ENCODE results near the gene ALDH3B2.

The ALDH3B2 gene

GRCh38 chr11:67662835-67663531 lies 11.4 kb downstream of the ALDH3B2 start:
- Histone ChIP-seq H3K27ac (ENCODE audit: extremely low read depth, low read depth, low read length) (no peak overlapping the region), H3K9me3 (ENCODE audit: control insufficient read depth, insufficient read depth, low read depth, low read length) (no peaks in the 10 kb centered on the region), H3K36me3 (ENCODE audit: control insufficient read depth in 2 of 2, insufficient read depth in 1 of 2, low read length in 2 of 2) (no peaks in the 10 kb centered on the region), H3K4me3 (ENCODE audit: low read depth, low read length) (no peak overlapping the region), H3K4me1 (ENCODE audit: control insufficient read depth, insufficient read depth, low read length) (no peaks in the 10 kb centered on the region)
- TF ChIP-seq GLI2 (tag by site-specific recombination; IDR thresholded peaks at IDR 0.05; ENCODE audit: borderline replicate concordance, low read depth) (no peak), ZNF621 (tag by site-specific recombination; IDR thresholded peaks at IDR 0.05) (no peak), YY2 (tag by site-specific recombination; IDR thresholded peaks at IDR 0.05) (no peak), MYNN (tag by site-specific recombination; IDR thresholded peaks at IDR 0.05; ENCODE audit: borderline replicate concordance) (no peak), ZFP37 (tag by site-specific recombination; IDR thresholded peaks at IDR 0.05) (no peak), ZNF18 (tag by site-specific recombination; IDR thresholded peaks at IDR 0.05) (no peak), SP3 (tag by site-specific recombination; IDR thresholded peaks at IDR 0.05) (no peak), KLF9 (tag by site-specific recombination; IDR thresholded peaks at IDR 0.05; ENCODE audit: low read depth) (no peak), BCL11B (tag by site-specific recombination; IDR thresholded peaks at IDR 0.05; ENCODE audit: low read depth) (no peak), PRDM1 (tag by site-specific recombination; IDR thresholded peaks at IDR 0.05) (no peak), ZNF560 (tag by site-specific recombination; IDR thresholded peaks at IDR 0.05; ENCODE audit: borderline replicate concordance) (no peak), ZNF26 (tag by site-specific recombination; IDR thresholded peaks at IDR 0.05) (no peak), ZNF426 (tag by site-specific recombination; IDR thresholded peaks at IDR 0.05) (no peak), ZNF302 (tag by site-specific recombination; IDR thresholded peaks at IDR 0.05; ENCODE audit: low read depth) (no peak)
- TF ChIP-seq, protein P1, sequence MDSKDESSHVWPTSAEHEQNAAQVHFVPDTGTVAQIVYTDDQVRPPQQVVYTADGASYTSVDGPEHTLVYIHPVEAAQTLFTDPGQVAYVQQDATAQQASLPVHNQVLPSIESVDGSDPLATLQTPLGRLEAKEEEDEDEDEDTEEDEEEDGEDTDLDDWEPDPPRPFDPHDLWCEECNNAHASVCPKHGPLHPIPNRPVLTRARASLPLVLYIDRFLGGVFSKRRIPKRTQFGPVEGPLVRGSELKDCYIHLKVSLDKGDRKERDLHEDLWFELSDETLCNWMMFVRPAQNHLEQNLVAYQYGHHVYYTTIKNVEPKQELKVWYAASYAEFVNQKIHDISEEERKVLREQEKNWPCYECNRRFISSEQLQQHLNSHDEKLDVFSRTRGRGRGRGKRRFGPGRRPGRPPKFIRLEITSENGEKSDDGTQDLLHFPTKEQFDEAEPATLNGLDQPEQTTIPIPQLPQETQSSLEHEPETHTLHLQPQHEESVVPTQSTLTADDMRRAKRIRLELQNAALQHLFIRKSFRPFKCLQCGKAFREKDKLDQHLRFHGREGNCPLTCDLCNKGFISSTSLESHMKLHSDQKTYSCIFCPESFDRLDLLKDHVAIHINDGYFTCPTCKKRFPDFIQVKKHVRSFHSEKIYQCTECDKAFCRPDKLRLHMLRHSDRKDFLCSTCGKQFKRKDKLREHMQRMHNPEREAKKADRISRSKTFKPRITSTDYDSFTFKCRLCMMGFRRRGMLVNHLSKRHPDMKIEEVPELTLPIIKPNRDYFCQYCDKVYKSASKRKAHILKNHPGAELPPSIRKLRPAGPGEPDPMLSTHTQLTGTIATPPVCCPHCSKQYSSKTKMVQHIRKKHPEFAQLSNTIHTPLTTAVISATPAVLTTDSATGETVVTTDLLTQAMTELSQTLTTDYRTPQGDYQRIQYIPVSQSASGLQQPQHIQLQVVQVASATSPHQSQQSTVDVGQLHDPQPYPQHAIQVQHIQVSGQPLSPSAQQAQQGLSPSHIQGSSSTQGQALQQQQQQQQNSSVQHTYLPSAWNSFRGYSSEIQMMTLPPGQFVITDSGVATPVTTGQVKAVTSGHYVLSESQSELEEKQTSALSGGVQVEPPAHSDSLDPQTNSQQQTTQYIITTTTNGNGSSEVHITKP (tag by site-specific recombination; IDR thresholded peaks at IDR 0.05), result no peak
- ChIA-PET CTCF (interaction anchor here (0.6 to 1.0 kb wide), 3 partner anchors 28 to 45 kb away, joined by 3 read pairs; no protein-coding TSS in a partner anchor), POLR2A (interaction anchor here (0.5 kb wide), 1 partner anchor 11 kb away, joined by 4 read pairs; no protein-coding TSS in a partner anchor)

GRCh38 chr11:67662142-67662834 lies 12.1 kb downstream of the ALDH3B2 start:
- POLR2A ChIA-PET, result interaction anchor here (0.5 kb wide), 1 partner anchor 10 kb away, joined by 4 read pairs; no protein-coding TSS in a partner anchor
- Histone ChIP-seq H3K9me3 (ENCODE audit: control insufficient read depth, insufficient read depth, low read depth, low read length) (no peaks in the 10 kb centered on the region), H3K4me1 (ENCODE audit: control insufficient read depth, insufficient read depth, low read length) (no peaks in the 10 kb centered on the region), H3K4me3 (ENCODE audit: low read depth, low read length) (no peak overlapping the region), H3K36me3 (ENCODE audit: control insufficient read depth in 2 of 2, insufficient read depth in 1 of 2, low read length in 2 of 2) (no peaks in the 10 kb centered on the region), H3K27ac (ENCODE audit: extremely low read depth, low read depth, low read length) (no peak overlapping the region)
- CTCF ChIA-PET, result interaction anchor here (0.6 to 2.1 kb wide), 4 partner anchors 31 to 85 kb away, joined by 3 to 5 read pairs (median 4); no protein-coding TSS in a partner anchor
- TF ChIP-seq ZFP41 (tag by site-specific recombination; IDR thresholded peaks at IDR 0.05; ENCODE audit: borderline replicate concordance) (no peak), ZNF677 (tag by site-specific recombination; IDR thresholded peaks at IDR 0.05) (no peak)
